HG02623 (cell line): ENCODE results near the gene TMOD4.

ENCODE experiments used
- ATAC-seq: cut with Tn5 transposase; IDR thresholded peaks from one replicate; pipeline ENCODE4 v1.9.1; 2021; ENCODE audit warnings: moderate library complexity; ENCODE audit not compliant: unreplicated experiment

TMOD4 gene

GRCh38 chr1:151176514-151177045 lies 799 bp upstream of the TMOD4 start:
- ATAC-seq, result no peak

- ATAC-seq, result no peak
Measured at GRCh38 chr1:151175041-151175741, 590 bp downstream of the TMOD4 start.

- no peak for ATAC-seq
Measured at GRCh38 chr1:151171190-151171589, 4.6 kb downstream of the TMOD4 start.

GRCh38 chr1:151167116-151167515 lies 8.7 kb downstream of the TMOD4 start:
- ATAC-seq, result no peak

GRCh38 chr1:151166505-151166956 lies 9.2 kb downstream of the TMOD4 start:
- no peak for ATAC-seq

GRCh38 chr1:151165738-151166504 lies 9.9 kb downstream of the TMOD4 start, which contains the start of the genes LYSMD1 and SCNM1:
LYSMD1 (minus strand) TSS chr1:151165902; CDS start chr1:151165258, 644 bp downstream.
SCNM1 (plus strand) TSS chr1:151166144; CDS start chr1:151166153, 9 bp downstream.
- ATAC-seq, result peak; percentile 79

GRCh38 chr1:151165281-151165737 lies 10.5 kb downstream of the TMOD4 start:
- no peak for ATAC-seq

GRCh38 chr1:151164732-151165280 lies 11.0 kb downstream of the TMOD4 start:
- ATAC-seq, result no peak

GRCh38 chr1:151159373-151159772 lies 16.4 kb downstream of the TMOD4 start:
- no peak for ATAC-seq

- no peak for ATAC-seq
Measured at GRCh38 chr1:151158751-151159251, 17.0 kb downstream of the TMOD4 start.

GRCh38 chr1:151158326-151158725 lies 17.5 kb downstream of the TMOD4 start:
- no peak for ATAC-seq

GRCh38 chr1:151157067-151157531 lies 18.7 kb downstream of the TMOD4 start:
- ATAC-seq, result no peak

GRCh38 chr1:151156515-151156819 lies 19.3 kb downstream of the TMOD4 start, which contains the start of gene TNFAIP8L2:
TNFAIP8L2 (plus strand) TSS chr1:151156649; CDS start chr1:151158698, 2,049 bp downstream.
- no peak for ATAC-seq

GRCh38 chr1:151147665-151148064 lies 28.1 kb downstream of the TMOD4 start:
- no peak for ATAC-seq

GRCh38 chr1:151147132-151147503 lies 28.7 kb downstream of the TMOD4 start:
- no peak for ATAC-seq

- ATAC-seq, result peak; percentile 97
Measured at GRCh38 chr1:151146412-151147131, 29.2 kb downstream of the TMOD4 start, which contains the start of gene SEMA6C. SEMA6C (minus strand) TSS chr1:151146631; CDS start chr1:151142621, 4,010 bp downstream.

- no peak for ATAC-seq
Measured at GRCh38 chr1:151146072-151146411, 29.7 kb downstream of the TMOD4 start.

- ATAC-seq, result no peak
Measured at GRCh38 chr1:151145304-151146071, 30.3 kb downstream of the TMOD4 start.

GRCh38 chr1:151144474-151145303 lies 31.1 kb downstream of the TMOD4 start:
- no peak for ATAC-seq
